ENCODE measurements around the gene EFTUD2.

- no peak for TF ChIP-seq CTCF (conservative IDR thresholded peaks at IDR 0.05; ENCODE audit: low read length)
- TF ChIP-seq EZH2phosphoT487 (IDR thresholded peaks at IDR 0.05; ENCODE audit: borderline replicate concordance, low read depth, low read length) = no peak
Observed at GRCh38 chr17:44884941-44885340, 14.3 kb downstream of the EFTUD2 start.

All from OCI-LY7 (cell line).